TTC549 (cell line): Measurements from ENCODE around the gene KCNK1.

Source experiments
- FAIRE-seq: peaks from 2 replicates; lab custom pipeline; 2012; peaks lifted over from hg19 to GRCh38; lab: Jason Lieb, UNC

The KCNK1 gene

DNA sequence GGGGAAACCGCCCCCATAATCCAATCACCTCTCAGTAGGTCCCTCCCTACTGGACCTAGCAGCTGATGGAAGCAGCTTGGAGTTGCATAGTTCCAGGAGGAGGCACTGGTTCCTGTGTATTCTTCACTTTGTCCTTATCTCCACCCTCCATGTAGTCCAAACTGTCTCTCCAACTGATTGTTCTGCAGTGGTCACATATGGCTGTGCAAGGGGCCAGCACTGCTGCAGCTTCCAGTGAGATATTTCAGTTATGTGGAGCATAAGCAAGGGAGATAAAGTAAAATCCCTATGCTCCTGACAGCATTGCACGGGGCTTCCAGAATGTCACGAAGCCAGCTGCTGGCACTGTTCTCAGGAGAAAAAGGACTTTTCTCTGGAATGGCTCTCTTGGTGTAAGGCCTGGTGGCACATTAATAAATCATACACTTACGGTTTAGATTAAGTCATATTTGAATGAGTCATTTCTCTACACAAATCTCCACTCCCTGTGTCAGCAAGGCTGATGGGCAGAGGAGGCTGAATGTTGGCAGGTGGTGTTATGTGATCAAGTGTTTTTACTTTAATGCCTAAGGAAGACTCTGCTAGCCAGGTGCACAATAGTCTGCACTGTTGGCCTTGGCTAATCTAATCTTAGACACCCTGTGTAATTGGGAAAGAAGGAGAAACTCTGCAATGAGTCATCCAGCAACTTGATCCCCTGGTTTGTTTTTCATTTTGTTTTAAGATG, 93.4 kb downstream of the KCNK1 start:
- no peak for FAIRE-seq

GRCh38 chr1:233707880-233708815, 94.2 kb downstream of the KCNK1 start:
- FAIRE-seq, result no peak

GRCh38 chr1:233710031-233710430, 96.1 kb downstream of the KCNK1 start:
- FAIRE-seq, result no peak

DNA sequence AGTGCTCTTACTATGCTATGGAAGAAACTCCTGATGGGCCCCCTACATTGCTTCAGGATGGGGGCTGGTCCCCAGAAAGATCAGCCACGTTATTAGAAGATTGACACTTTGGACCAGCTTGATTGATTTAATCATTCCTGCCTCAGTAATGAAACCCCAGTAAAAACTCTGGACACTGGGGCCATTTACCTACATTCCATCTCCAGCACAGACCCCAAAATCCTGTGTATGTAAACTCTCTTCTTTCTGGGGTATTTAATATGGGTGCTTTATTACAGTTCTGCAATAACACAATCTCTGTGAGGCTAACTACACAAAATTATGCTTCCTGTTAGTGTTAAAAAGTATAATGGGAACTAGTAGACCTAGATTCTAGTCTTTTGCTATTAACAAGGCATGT, 96.6 kb downstream of the KCNK1 start:
- no peak for FAIRE-seq

DNA sequence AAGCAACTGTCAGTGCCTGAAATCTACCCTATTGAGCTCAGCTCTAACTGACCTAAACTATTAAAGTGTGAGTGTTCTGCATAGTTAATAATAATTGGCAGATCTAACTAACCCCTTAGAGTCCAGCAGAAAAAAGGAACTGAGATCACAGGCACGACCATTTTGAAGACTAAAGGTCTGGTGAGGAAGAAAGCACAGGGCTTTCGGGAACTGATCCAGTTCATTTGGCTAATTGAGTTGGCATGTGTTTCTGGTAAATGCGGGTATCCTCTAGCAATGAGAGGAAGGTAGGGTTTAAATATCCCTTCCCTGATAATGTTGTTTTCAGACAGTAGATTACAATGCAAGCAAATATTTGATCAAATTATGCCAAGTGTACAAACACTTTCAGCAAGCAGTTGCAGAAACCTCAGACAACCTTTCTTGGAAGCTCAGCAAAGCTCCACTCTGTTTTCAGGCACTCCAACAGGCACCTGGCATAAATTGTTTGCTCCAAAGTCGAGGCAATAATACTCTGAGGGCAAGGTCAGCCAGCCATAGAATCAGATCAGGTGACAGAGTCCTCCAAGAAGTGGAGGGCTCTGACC, 100.8 kb downstream of the KCNK1 start:
- FAIRE-seq, result no peak

GRCh38 chr1:233718057-233718456, 104.2 kb downstream of the KCNK1 start:
- no peak for FAIRE-seq

DNA sequence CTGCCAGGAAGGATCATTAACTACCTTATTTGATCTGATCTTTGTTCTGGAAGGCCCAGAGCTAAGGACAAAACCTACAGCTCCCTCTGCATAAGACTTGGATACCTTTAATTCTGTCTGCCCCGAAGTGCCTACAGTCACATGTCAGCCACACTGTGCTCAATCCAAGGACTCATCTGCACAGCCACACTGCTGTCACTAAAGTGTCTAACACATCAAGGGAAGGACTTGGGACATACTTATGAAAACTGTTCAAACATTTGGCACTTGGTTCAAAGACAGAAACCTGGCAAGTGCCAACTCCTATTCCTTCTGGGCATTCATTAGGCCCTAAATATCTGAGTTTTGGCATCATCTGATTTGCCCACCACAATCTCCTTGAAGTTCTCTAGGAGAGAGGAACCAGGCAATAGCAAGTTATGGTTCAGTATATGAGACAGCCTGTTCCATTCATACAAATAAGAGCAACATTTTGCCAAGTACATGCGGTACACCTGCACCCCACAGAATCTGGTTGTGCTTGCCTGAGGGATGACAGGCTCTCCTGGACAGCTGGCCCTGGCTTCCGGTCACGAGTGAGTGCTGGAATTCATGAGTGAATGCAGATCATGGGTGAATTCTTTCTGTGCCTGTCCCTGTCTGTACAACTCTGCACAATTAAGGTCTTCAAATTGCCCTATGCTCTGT, 105.9 kb downstream of the KCNK1 start:
- no peak for FAIRE-seq

DNA sequence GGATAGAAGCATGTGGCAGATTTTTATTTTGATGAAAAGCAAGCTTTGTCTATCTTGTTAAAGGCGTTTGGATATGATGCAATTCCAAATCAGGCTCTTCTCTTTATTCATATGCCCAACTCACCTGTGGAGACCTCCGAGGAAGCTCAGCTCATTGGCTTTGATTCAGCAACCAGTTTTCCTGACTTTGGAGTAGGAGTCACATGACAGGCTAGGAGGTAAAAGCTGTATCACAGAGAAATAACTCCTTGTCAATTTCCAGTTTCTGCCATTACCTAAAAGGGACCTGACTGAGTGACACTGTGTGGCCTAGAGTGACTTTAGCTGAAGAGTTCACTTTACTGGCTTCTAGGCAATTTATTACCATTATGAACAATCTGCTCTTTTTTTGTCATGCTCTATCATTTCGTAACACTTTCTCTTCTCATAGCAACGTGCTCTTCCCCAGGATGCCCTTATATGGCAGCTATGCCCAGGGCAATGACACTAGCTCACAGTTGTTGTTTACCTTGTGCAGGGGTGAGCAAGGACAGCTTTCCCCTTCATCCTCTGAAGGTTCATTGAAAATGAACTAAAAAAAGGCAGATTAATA, 107.2 kb downstream of the KCNK1 start:
- no peak for FAIRE-seq
